ENCODE results near the gene NUP153.
"Not testable (repeated sequence)": the region's sequence is repeated elsewhere in the genome, so short reads cannot be mapped to it uniquely, and the experiment has no call there.

Gene NUP153

GRCh38 chr6:17584241-17584803 is 122.4 kb downstream of the NUP153 start:
- H3K79me2 ChIP-seq (ENCODE audit: control insufficient read depth, insufficient read depth, low read length, unreplicated experiment): no peaks in the 10 kb centered on the region
- H3K36me3 ChIP-seq (ENCODE audit: insufficient read depth, low read length): no peaks in the 10 kb centered on the region
- H2AFZ ChIP-seq (ENCODE audit: low read length, unreplicated experiment): peak overlapping the region; percentile 69
- H3K27me3 ChIP-seq (ENCODE audit: insufficient read depth, low read length): no peaks in the 10 kb centered on the region
- peak overlapping the region; percentile 51 for H3K4me3 ChIP-seq (ENCODE audit: low read depth, low read length)
- H3K4me1 ChIP-seq (ENCODE audit: control insufficient read depth, insufficient read depth, low read length, unreplicated experiment): peaks cover 3% of the 10 kb centered on the region
- peak overlapping the region; percentile 43 for H3K27ac ChIP-seq (ENCODE audit: low read depth, low read length)

DNA sequence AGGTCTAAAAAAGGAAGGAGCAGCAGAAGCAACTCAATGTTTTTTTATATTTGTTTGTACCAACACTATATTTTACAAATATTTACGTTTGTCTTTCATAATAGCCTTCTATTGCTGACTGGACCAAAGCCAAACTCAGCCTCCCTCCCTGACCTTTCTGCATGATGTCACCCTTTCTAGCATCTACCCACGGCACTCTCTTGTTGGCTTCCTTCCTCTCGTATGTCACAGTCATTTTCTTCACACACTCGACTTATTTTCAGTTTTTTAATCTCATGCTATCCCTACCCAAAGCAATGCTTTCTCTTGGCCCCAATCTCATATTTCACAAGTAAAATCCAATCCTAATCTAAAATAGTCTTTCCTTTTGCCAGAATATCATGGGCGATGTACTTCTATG is 122.9 kb downstream of the NUP153 start:
- peaks cover 3% of the 10 kb centered on the region for H3K4me1 ChIP-seq (ENCODE audit: control insufficient read depth, insufficient read depth, low read length, unreplicated experiment)
- H3K27me3 ChIP-seq (ENCODE audit: insufficient read depth, low read length): no peaks in the 10 kb centered on the region
- H3K79me2 ChIP-seq (ENCODE audit: control insufficient read depth, insufficient read depth, low read length, unreplicated experiment): no peaks in the 10 kb centered on the region
- H2AFZ ChIP-seq (ENCODE audit: low read length, unreplicated experiment): peak overlapping the region; percentile 49
- H3K4me3 ChIP-seq (ENCODE audit: low read depth, low read length): peak overlapping the region; percentile 51
- H3K36me3 ChIP-seq (ENCODE audit: insufficient read depth, low read length): no peaks in the 10 kb centered on the region
- peak overlapping the region; percentile 43 for H3K27ac ChIP-seq (ENCODE audit: low read depth, low read length)

- H3K36me3 ChIP-seq (ENCODE audit: insufficient read depth, low read length); H3K4me3 ChIP-seq (ENCODE audit: low read depth, low read length); H2AFZ ChIP-seq (ENCODE audit: low read length, unreplicated experiment); H3K27me3 ChIP-seq (ENCODE audit: insufficient read depth, low read length); H3K79me2 ChIP-seq (ENCODE audit: control insufficient read depth, insufficient read depth, low read length, unreplicated experiment); H3K27ac ChIP-seq (ENCODE audit: low read depth, low read length); H3K4me1 ChIP-seq (ENCODE audit: control insufficient read depth, insufficient read depth, low read length, unreplicated experiment): not testable (repeated sequence)
Measured at GRCh38 chr6:17581282-17581681, 125.4 kb downstream of the NUP153 start.

- no peak overlapping the region for H3K27ac ChIP-seq (ENCODE audit: low read depth, low read length)
- no peaks in the 10 kb centered on the region for H3K79me2 ChIP-seq (ENCODE audit: control insufficient read depth, insufficient read depth, low read length, unreplicated experiment)
- peaks cover 3% of the 10 kb centered on the region for H3K4me1 ChIP-seq (ENCODE audit: control insufficient read depth, insufficient read depth, low read length, unreplicated experiment)
- H3K27me3 ChIP-seq (ENCODE audit: insufficient read depth, low read length): no peaks in the 10 kb centered on the region
- peak overlapping the region; percentile 5 for H2AFZ ChIP-seq (ENCODE audit: low read length, unreplicated experiment)
- no peaks in the 10 kb centered on the region for H3K36me3 ChIP-seq (ENCODE audit: insufficient read depth, low read length)
- H3K4me3 ChIP-seq (ENCODE audit: low read depth, low read length): peak overlapping the region; percentile 78
Measured at GRCh38 chr6:17580518-17581048, 126.1 kb downstream of the NUP153 start.

- H3K4me1 ChIP-seq (ENCODE audit: control insufficient read depth, insufficient read depth, low read length, unreplicated experiment): no peaks in the 10 kb centered on the region
- no peak overlapping the region for H2AFZ ChIP-seq (ENCODE audit: low read length, unreplicated experiment)
- H3K4me3 ChIP-seq (ENCODE audit: low read depth, low read length): no peak overlapping the region
- no peak overlapping the region for H3K27ac ChIP-seq (ENCODE audit: low read depth, low read length)
- H3K79me2 ChIP-seq (ENCODE audit: control insufficient read depth, insufficient read depth, low read length, unreplicated experiment): no peaks in the 10 kb centered on the region
- no peaks in the 10 kb centered on the region for H3K36me3 ChIP-seq (ENCODE audit: insufficient read depth, low read length)
- peaks cover 6% of the 10 kb centered on the region; the same call in 1 of the 2 replicates for H3K27me3 ChIP-seq (ENCODE audit: insufficient read depth, low read length)
Measured at GRCh38 chr6:17577059-17577458, 129.7 kb downstream of the NUP153 start.

DNA sequence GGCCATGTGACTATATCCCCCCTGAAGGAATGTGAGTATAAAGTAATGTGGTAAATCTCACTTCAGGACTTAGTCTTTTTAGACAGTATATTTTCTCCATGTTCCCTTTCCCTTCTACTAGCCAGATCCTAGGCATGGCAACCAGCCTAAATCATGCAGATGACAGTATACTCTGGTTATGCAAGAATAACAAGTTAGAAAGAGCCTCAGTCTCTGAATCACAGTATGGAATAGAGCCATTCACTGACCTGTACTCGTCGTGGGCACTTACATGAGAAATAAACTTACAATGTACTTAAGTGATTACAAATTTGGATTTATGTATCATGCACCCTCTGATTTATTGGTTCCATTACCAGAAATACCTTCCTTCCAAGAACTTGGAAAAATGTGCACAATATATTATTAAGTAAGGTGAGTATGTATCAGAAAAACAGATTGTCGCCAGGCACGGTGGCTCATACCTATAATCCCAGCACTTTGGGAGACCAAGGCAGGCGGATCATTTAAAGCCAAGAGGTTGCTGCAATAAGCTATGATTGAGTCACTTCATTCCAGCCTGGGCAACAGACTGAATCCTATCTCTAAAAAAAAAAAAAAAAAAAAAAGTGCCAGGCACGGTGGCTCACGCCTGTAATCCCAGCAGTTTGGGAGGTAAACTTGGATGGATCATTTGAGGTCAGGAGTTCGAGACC is 131.7 kb downstream of the NUP153 start:
- Histone ChIP-seq H3K27ac (ENCODE audit: low read depth, low read length) (peak overlapping the region; percentile 42; the same call in 1 of the 2 replicates), H3K27me3 (ENCODE audit: insufficient read depth, low read length) (peaks cover 8% of the 10 kb centered on the region; the same call in 1 of the 2 replicates), H2AFZ (ENCODE audit: low read length, unreplicated experiment) (no peak overlapping the region), H3K36me3 (ENCODE audit: insufficient read depth, low read length) (no peaks in the 10 kb centered on the region), H3K4me3 (ENCODE audit: low read depth, low read length) (no peak overlapping the region), H3K79me2 (ENCODE audit: control insufficient read depth, insufficient read depth, low read length, unreplicated experiment) (no peaks in the 10 kb centered on the region), H3K4me1 (ENCODE audit: control insufficient read depth, insufficient read depth, low read length, unreplicated experiment) (no peaks in the 10 kb centered on the region)

DNA sequence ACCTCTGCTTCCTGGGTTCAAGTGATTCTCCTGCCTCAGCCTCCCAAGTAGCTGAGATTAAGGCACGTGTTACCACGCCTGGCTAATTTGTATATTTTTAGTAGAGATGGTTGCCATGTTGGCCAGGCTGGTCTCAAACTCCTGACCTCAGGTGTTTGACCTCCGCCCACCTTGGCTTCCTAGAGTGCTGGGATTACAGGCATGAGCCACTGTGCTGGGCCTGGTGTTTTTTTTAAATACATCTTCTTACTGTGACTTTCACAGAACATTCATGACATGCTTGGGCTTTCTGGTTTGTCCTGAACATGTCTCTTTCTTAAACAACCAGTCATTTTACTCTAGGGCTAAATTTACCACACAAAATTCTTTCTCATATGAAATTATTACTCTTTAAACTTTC is 141.3 kb downstream of the NUP153 start:
- H3K79me2 ChIP-seq (ENCODE audit: control insufficient read depth, insufficient read depth, low read length, unreplicated experiment): no peaks in the 10 kb centered on the region
- H3K27ac ChIP-seq (ENCODE audit: low read depth, low read length): no peak overlapping the region
- no peaks in the 10 kb centered on the region for H3K36me3 ChIP-seq (ENCODE audit: insufficient read depth, low read length)
- H3K27me3 ChIP-seq (ENCODE audit: insufficient read depth, low read length): no peaks in the 10 kb centered on the region
- no peak overlapping the region for H3K4me3 ChIP-seq (ENCODE audit: low read depth, low read length)
- no peak overlapping the region for H2AFZ ChIP-seq (ENCODE audit: low read length, unreplicated experiment)
- H3K4me1 ChIP-seq (ENCODE audit: control insufficient read depth, insufficient read depth, low read length, unreplicated experiment): no peaks in the 10 kb centered on the region

All from ACC112 (cell line).